ENCODE data around the gene MTHFR.

DNA sequence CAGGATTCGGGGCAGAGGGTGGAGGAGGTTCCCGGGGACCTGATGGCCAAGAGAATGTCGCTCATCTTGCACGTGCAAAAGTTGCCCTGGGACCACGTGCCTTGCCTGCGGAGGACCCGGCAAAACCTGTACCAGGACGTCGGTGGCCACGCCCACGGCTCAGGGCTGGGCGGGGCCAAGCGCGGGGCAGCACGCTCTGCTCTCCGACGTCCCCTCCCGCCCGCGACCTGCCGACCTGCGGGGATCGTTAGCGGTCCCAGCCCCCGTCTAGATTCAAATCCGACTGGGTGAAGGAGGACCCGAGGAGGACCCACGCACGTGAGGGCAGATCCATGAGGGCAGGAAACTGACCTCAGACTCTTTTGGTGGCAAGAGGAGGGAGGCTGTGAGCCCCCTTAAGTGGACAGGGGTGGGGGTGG, 43.8 kb downstream of the MTHFR start, which contains the start of gene C1orf167:
- no peak for TF ChIP-seq EP300 (IDR thresholded peaks at IDR 0.05)
- no peak for TF ChIP-seq POLR2A (IDR thresholded peaks at IDR 0.05)
- TF ChIP-seq, protein P1, sequence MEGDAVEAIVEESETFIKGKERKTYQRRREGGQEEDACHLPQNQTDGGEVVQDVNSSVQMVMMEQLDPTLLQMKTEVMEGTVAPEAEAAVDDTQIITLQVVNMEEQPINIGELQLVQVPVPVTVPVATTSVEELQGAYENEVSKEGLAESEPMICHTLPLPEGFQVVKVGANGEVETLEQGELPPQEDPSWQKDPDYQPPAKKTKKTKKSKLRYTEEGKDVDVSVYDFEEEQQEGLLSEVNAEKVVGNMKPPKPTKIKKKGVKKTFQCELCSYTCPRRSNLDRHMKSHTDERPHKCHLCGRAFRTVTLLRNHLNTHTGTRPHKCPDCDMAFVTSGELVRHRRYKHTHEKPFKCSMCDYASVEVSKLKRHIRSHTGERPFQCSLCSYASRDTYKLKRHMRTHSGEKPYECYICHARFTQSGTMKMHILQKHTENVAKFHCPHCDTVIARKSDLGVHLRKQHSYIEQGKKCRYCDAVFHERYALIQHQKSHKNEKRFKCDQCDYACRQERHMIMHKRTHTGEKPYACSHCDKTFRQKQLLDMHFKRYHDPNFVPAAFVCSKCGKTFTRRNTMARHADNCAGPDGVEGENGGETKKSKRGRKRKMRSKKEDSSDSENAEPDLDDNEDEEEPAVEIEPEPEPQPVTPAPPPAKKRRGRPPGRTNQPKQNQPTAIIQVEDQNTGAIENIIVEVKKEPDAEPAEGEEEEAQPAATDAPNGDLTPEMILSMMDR (IDR thresholded peaks at IDR 0.05) = no peak

Data from upper lobe of left lung (tissue), 4 donors.